ENCODE data around the gene NEK1. TPM values are rescaled to one million over a fixed set of nuclear protein-coding genes. Genes with fewer than 3 reads are reported as not detected.
A peak's percentile ranks its signal among the peaks of the same experiment; 100 is the strongest.

The NEK1 gene
- total and polyA plus RNA-seq, 2 of the 8 experiments (the other 6 are each of a cell fraction or from before 2014, with no cell fraction given): 3.9 to 11.7 TPM

GRCh38 chr4:169348541-169348940, 263.8 kb downstream of the NEK1 start:
- H3K4me1 ChIP-seq (replicated peaks in 1 of 4; ENCODE audit: control insufficient read depth in 3 of 4, insufficient read depth in 4 of 4, low read length in 3 of 4): no peaks in the 10 kb centered on the region
- H3K27ac ChIP-seq (ENCODE audit: low read depth, low read length): no peak overlapping the region
- FAIRE-seq: no peak
- no peaks in the 10 kb centered on the region for H3K27me3 ChIP-seq (replicated peaks in 1 of 4; ENCODE audit: control insufficient read depth in 3 of 4, extremely low read depth in 1 of 4, insufficient read depth in 3 of 4, low read length in 3 of 4)
- H4K8ac ChIP-seq (ENCODE audit: extremely low read depth, insufficient read depth, low read length): no peak overlapping the region
- no peak overlapping the region for H3K23ac ChIP-seq (ENCODE audit: insufficient read length)
- H2BK20ac ChIP-seq (ENCODE audit: low read length): no peak overlapping the region
- CTCF ChIA-PET (ENCODE audit: partially characterized antibody): no interaction called here
- H2BK12ac ChIP-seq (ENCODE audit: low read depth, low read length): no peak overlapping the region
- no peak overlapping the region for H4K91ac ChIP-seq (replicated peaks; ENCODE audit: insufficient read length, low read length)
- no peak overlapping the region for H2BK5ac ChIP-seq (ENCODE audit: low read depth, low read length)
- H3K4me3 ChIP-seq (ENCODE audit: extremely low read depth in 1 of 4, insufficient read depth in 2 of 4, low read depth in 3 of 4, low read length in 4 of 4): no peak overlapping the region
- peak overlapping the region; percentile 57; the same call in 1 of the 2 replicates for H2AFZ ChIP-seq (ENCODE audit: low read length)
- no peak for DNase-seq (ENCODE audit: low read depth in 1 of 2, low spot score in 2 of 2)
- no peak overlapping the region for H3K18ac ChIP-seq (ENCODE audit: extremely low read depth, low read length)
- H2BK15ac ChIP-seq (ENCODE audit: low read length): no peak overlapping the region
- H3K9ac ChIP-seq (replicated peaks in 1 of 4; ENCODE audit: extremely low read depth in 1 of 4, low read depth in 3 of 4, low read length in 3 of 4): no peak overlapping the region
- no peak overlapping the region for H4K5ac ChIP-seq (ENCODE audit: insufficient read length, low read depth, low read length)
- H3K79me1 ChIP-seq (ENCODE audit: low read depth, low read length): no peaks in the 10 kb centered on the region
- WGBS, 2 experiments (ENCODE audit: extremely low coverage in 1 of 2, insufficient coverage in 1 of 2, insufficient read length in 1 of 2, insufficient replicate concordance in 2 of 2, low coverage in 1 of 2, low lambda C conversion rate in 2 of 2, missing lambda C conversion rate in 1 of 2): 89% methylated on average over 4 of the region's 4 CpGs; no CpG with 5 or more reads in 1 of the 2 experiments
- no peak for TF ChIP-seq RXRA (IDR thresholded peaks at IDR 0.05; ENCODE audit: insufficient read depth, low read depth, low read length)
- no peak for TF ChIP-seq KDM4A (IDR thresholded peaks at IDR 0.05; ENCODE audit: low read depth, low read length, severe bottlenecking)
- TF ChIP-seq, protein P1, sequence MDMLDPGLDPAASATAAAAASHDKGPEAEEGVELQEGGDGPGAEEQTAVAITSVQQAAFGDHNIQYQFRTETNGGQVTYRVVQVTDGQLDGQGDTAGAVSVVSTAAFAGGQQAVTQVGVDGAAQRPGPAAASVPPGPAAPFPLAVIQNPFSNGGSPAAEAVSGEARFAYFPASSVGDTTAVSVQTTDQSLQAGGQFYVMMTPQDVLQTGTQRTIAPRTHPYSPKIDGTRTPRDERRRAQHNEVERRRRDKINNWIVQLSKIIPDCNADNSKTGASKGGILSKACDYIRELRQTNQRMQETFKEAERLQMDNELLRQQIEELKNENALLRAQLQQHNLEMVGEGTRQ (IDR thresholded peaks at IDR 0.05; ENCODE audit: low read length): peak; percentile 55; the same call in 1 of the 2 replicates
- H3K4ac ChIP-seq (replicated peaks; ENCODE audit: insufficient read length, low read depth, low read length): no peak overlapping the region
- no peak overlapping the region for H3K14ac ChIP-seq (ENCODE audit: insufficient read length)
- POLR2A ChIA-PET (ENCODE audit: partially characterized antibody): no interaction called here
- H3K9me3 ChIP-seq (ENCODE audit: insufficient read depth in 2 of 2, low read depth in 1 of 2, low read length in 1 of 2): no peaks in the 10 kb centered on the region
- H3K23me2 ChIP-seq (ENCODE audit: low read depth, low read length): no peaks in the 10 kb centered on the region
- H3K4me2 ChIP-seq (ENCODE audit: insufficient read depth in 1 of 2, low read depth in 2 of 2, low read length in 2 of 2): no peak overlapping the region
- H3K79me2 ChIP-seq (ENCODE audit: control insufficient read depth in 1 of 2, insufficient read depth in 2 of 2, low read length in 2 of 2): no peaks in the 10 kb centered on the region
- no peaks in the 10 kb centered on the region for H4K20me1 ChIP-seq (replicated peaks in 1 of 2; ENCODE audit: control insufficient read depth in 1 of 2, insufficient read depth in 2 of 2, low read length in 2 of 2)
- H3K56ac ChIP-seq (replicated peaks; ENCODE audit: insufficient read length, low read depth, low read length): no peak overlapping the region
- no peaks in the 10 kb centered on the region for H3K36me3 ChIP-seq (ENCODE audit: control insufficient read depth in 2 of 4, insufficient read depth in 4 of 4, low read length in 3 of 4)
- no peak overlapping the region for H2BK120ac ChIP-seq (replicated peaks; ENCODE audit: low read depth, low read length)
- H2AK5ac ChIP-seq (ENCODE audit: low read depth, low read length): no peak overlapping the region
